Duodenal mucosa (tissue), 2 donors: ENCODE results near the gene PRUNE1.
A peak's percentile ranks its signal among the peaks of the same experiment; 100 is the strongest.

Experiments
- H3K27ac ChIP-seq: one replicate; pipeline ENCODE4 v1.7.0; 2013; ENCODE audit warnings: low read depth, low read length
- H3K27me3 ChIP-seq, 2 donors: one replicate each; pipeline ENCODE4 v1.7.0; 2013; ENCODE audit warnings: low read length in 2 of 2, control low read depth in 1 of 2; ENCODE audit not compliant: insufficient read depth in 2 of 2, control insufficient read depth in 1 of 2
- H3K36me3 ChIP-seq, 2 donors: one replicate each; pipeline ENCODE4 v1.7.0; 2013; ENCODE audit warnings: low read length in 2 of 2, control low read depth in 1 of 2; ENCODE audit not compliant: insufficient read depth in 2 of 2, control insufficient read depth in 1 of 2
- H3K4me1 ChIP-seq, 2 donors: one replicate each; pipeline ENCODE4 v1.7.0; 2013; ENCODE audit warnings: low read length in 2 of 2, control low read depth in 1 of 2; ENCODE audit not compliant: insufficient read depth in 2 of 2, control insufficient read depth in 1 of 2
- H3K4me3 ChIP-seq, 2 donors: one replicate each; pipeline ENCODE4 v1.7.0; 2013; ENCODE audit warnings: low read length in 2 of 2, low read depth in 1 of 2
- H3K9ac ChIP-seq, 2 donors: one replicate each; pipeline ENCODE4 v1.7.0; 2013; ENCODE audit warnings: low read length in 2 of 2, low read depth in 1 of 2
- H3K9me3 ChIP-seq, 2 donors: one replicate each; pipeline ENCODE4 v1.7.0; 2013; ENCODE audit warnings: low read length in 2 of 2, control low read depth in 1 of 2; ENCODE audit not compliant: control insufficient read depth in 1 of 2

PRUNE1 gene

GRCh38 chr1:151005729-151006319, 2.4 kb upstream of the PRUNE1 start:
- H3K9ac ChIP-seq = peak overlapping the region; percentile 92 to 93
- peaks cover 29 to 56% of the 10 kb centered on the region in 2 donors for H3K4me1 ChIP-seq
- H3K9me3 ChIP-seq = no peaks in the 10 kb centered on the region
- H3K27me3 ChIP-seq = no peaks in the 10 kb centered on the region
- H3K27ac ChIP-seq = peak overlapping the region; percentile 82
- peaks cover 0 to 25% of the 10 kb centered on the region in 2 donors for H3K36me3 ChIP-seq
- H3K4me3 ChIP-seq = peak overlapping the region; percentile 81 to 94

- Histone ChIP-seq H3K4me3 (peak within 1 kb of the TSS; percentile 87 to 94), H3K27ac (peak within 1 kb of the TSS; percentile 82), H3K9ac (peak within 1 kb of the TSS; percentile 92 to 93), H3K9me3 (no peaks in the 10 kb centered on the region), H3K4me1 (peaks cover 35 to 60% of the 10 kb centered on the region in 2 donors), H3K36me3 (peaks cover 0 to 19% of the 10 kb centered on the region in 2 donors), H3K27me3 (no peaks in the 10 kb centered on the region)
These were observed 1.8 kb upstream of the PRUNE1 start, which contains the start of gene MINDY1 for GRCh38 chr1:151006327-151007052. Gene MINDY1 (minus strand): TSS chr1:151006902. CDS start chr1:151002617, 4,285 bp downstream.

GRCh38 chr1:151007853-151008243, 401 bp upstream of the PRUNE1 start:
- peak overlapping the region; percentile 87 to 94 for H3K4me3 ChIP-seq
- peak overlapping the region; percentile 82 for H3K27ac ChIP-seq
- H3K36me3 ChIP-seq = peaks cover 0 to 6% of the 10 kb centered on the region in 2 donors
- no peaks in the 10 kb centered on the region for H3K27me3 ChIP-seq
- H3K9me3 ChIP-seq = no peaks in the 10 kb centered on the region
- peak overlapping the region; percentile 28 to 57 for H3K9ac ChIP-seq
- peaks cover 44 to 61% of the 10 kb centered on the region in 2 donors for H3K4me1 ChIP-seq

GRCh38 chr1:151009206-151009587, 948 bp downstream of the PRUNE1 start:
- H3K9me3 ChIP-seq = no peaks in the 10 kb centered on the region
- H3K4me1 ChIP-seq = peaks cover 52 to 58% of the 10 kb centered on the region in 2 donors
- no peaks in the 10 kb centered on the region for H3K27me3 ChIP-seq
- peak overlapping the region; percentile 87 to 94 for H3K4me3 ChIP-seq
- H3K9ac ChIP-seq = peak overlapping the region; percentile 92
- peaks cover 0 to 3% of the 10 kb centered on the region in 2 donors for H3K36me3 ChIP-seq
- peak overlapping the region; percentile 22 for H3K27ac ChIP-seq

GRCh38 chr1:151009674-151010345, 1.6 kb downstream of the PRUNE1 start:
- peak overlapping the region; percentile 87 to 94 for H3K4me3 ChIP-seq

GRCh38 chr1:151010346-151010726, 2.1 kb downstream of the PRUNE1 start:
- H3K9me3 ChIP-seq = no peaks in the 10 kb centered on the region
- no peak overlapping the region for H3K27ac ChIP-seq
- H3K36me3 ChIP-seq = peaks cover 0 to 3% of the 10 kb centered on the region in 2 donors
- H3K4me3 ChIP-seq = no peak overlapping the region
- H3K4me1 ChIP-seq = peaks cover 53 to 55% of the 10 kb centered on the region in 2 donors
- H3K27me3 ChIP-seq = no peaks in the 10 kb centered on the region
- H3K9ac ChIP-seq = no peak overlapping the region

More at GRCh38 chr1:151009674-151010345, 1.6 kb downstream of the PRUNE1 start:
- Histone ChIP-seq H3K4me1 (peaks cover 55% of the 10 kb centered on the region in 2 donors), H3K27me3 (no peaks in the 10 kb centered on the region), H3K27ac (no peak overlapping the region), H3K9me3 (no peaks in the 10 kb centered on the region), H3K36me3 (peaks cover 0 to 3% of the 10 kb centered on the region in 2 donors), H3K9ac (peak overlapping the region; percentile 92)

- peaks cover 48 to 55% of the 10 kb centered on the region in 2 donors for H3K4me1 ChIP-seq
- no peak overlapping the region for H3K4me3 ChIP-seq
These were observed 3.1 kb downstream of the PRUNE1 start for GRCh38 chr1:151011154-151011850.

GRCh38 chr1:151012684-151013471, 4.6 kb downstream of the PRUNE1 start:
- peaks cover 36 to 44% of the 10 kb centered on the region in 2 donors for H3K4me1 ChIP-seq

More at GRCh38 chr1:151011154-151011850, 3.1 kb downstream of the PRUNE1 start:
- Histone ChIP-seq H3K27ac (no peak overlapping the region), H3K9me3 (no peaks in the 10 kb centered on the region), H3K9ac (no peak overlapping the region), H3K27me3 (no peaks in the 10 kb centered on the region), H3K36me3 (peaks cover 0 to 3% of the 10 kb centered on the region in 2 donors)

GRCh38 chr1:151013518-151013917, 5.3 kb downstream of the PRUNE1 start:
- Histone ChIP-seq H3K9ac (peak overlapping the region in 1 of 2 donors; percentile 8), H3K9me3 (no peaks in the 10 kb centered on the region), H3K4me1 (peaks cover 34 to 43% of the 10 kb centered on the region in 2 donors), H3K36me3 (peaks cover 5 to 7% of the 10 kb centered on the region in 2 donors), H3K27ac (peak overlapping the region; percentile 61), H3K27me3 (no peaks in the 10 kb centered on the region), H3K4me3 (peak overlapping the region in 1 of 2 donors; percentile 12)

More at GRCh38 chr1:151012684-151013471, 4.6 kb downstream of the PRUNE1 start:
- Histone ChIP-seq H3K27me3 (no peaks in the 10 kb centered on the region), H3K9me3 (no peaks in the 10 kb centered on the region), H3K4me3 (peak overlapping the region in 1 of 2 donors; percentile 12), H3K9ac (peak overlapping the region in 1 of 2 donors; percentile 8), H3K36me3 (peaks cover 2 to 4% of the 10 kb centered on the region in 2 donors), H3K27ac (peak overlapping the region; percentile 61)
